Measurements from ENCODE around the gene PIEZO2.
"Not testable (repeated sequence)": the region's sequence is repeated elsewhere in the genome, so short reads cannot be mapped to it uniquely, and the experiment has no call there.

The PIEZO2 gene

DNA sequence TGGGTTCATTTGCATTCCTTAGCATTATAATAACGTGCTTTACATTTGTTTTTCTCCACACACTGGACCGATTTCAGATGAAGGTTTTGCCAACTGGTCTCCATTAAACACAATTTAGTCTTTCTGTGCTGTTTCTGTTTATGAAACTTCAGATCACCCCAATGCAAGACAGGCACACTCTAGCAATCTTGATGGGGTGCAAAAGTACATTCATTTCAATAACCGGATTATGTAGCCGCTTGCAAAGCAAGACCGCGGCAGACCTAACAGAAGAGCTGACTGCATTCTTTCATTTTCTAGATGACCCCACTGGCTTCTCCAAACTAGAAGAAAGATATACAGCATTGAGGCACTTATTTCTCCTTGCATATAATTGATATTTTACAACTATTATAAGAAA is 301.5 kb downstream of the PIEZO2 start:
- DNase-seq (ENCODE audit: low spot score): no peak
- FAIRE-seq: no peak

DNA sequence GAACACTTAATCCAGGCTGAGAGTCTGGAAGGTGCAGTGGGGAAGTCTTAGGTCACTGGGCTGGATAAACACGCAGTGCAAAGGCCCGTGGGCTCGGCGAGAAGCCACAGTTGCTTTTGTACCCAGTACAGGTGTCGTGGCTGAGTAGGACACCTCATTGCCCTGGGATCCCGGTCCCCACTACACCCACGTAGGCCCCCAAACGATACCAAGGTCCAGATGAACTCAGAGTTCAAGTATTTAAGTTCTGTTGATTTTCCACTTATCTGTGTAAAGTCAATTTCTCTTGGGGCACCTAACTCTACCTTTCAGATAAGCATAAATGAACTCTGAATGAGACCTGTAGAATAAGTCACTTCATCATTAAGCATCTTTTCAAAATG is 302.0 kb downstream of the PIEZO2 start:
- DNase-seq (ENCODE audit: low spot score) (no peak), FAIRE-seq (no peak)

DNA sequence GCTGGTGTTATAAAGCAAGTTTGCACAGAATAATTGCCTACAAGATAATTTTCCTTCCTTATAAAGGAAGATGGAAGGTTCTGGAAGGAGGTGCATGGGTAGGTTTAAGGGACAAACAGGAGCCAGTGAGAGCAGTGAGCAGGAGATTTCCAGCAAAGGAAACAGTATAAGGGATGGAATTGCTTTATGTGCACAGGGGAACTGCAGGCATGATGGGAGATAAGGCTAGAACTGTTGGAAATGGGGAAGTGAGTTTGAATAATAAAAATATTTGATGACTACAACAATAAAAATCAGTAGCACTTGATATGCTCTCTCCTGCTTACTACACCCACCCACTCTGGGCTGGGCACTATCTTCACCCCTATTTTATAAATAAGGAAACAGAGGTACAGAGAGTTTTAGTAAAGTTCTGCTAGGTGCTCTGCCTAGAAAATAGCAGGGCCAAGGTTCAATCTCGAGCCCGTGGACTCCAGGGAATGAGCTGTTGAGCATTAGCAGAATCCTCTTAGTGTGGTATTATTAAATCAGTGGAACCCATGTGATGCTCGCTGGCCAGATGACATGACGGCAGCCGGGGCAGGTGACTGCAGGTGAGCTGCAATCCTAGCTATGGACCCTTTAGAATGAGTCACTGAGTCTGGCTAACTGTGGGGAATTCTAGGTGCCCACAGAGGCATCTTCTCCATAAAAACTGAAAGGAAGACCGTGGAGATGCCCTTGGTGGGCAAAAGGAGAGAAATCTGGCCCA is 302.5 kb downstream of the PIEZO2 start:
- no peak for DNase-seq (ENCODE audit: low spot score)
- no peak for FAIRE-seq

DNA sequence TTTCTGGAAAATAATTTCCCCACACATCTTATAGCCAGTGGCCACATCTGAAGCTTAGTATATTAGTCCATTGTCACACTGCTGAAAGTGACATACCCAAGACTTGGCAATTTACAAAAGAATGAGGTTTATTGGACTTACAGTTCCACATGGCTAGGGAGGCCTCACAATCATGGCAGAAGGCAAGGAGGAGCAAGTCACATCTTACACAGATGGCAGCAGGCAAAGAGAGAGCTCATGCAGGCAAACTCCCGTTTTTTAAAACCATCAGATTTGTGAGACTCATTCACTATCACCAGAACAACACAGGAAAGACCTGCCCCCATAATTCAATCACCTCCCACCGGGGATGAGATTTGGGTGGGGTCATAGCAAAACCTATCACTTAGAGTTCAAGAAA is 303.3 kb downstream of the PIEZO2 start:
- DNase-seq (ENCODE audit: low spot score); FAIRE-seq: not testable (repeated sequence)

DNA sequence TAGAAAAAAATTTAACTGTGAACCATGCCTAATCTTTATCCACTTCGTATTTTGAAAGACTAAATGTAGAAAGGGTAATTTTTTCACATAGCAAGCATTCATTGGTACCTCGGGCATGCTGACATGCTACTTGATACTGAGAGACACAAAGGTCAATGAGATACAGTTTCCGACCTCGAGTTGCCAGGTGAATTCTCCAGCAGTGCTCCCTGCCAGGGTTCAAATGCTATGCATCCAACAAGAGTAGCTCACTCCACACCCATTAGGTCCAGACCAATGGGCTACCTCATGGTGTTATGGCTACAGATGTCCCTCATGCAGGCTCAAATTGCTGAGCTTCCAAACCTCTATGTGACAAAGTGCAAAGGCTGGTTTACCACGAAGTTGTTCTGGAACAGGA is 305.8 kb downstream of the PIEZO2 start:
- DNase-seq (ENCODE audit: low spot score) (no peak), FAIRE-seq (no peak)

DNA sequence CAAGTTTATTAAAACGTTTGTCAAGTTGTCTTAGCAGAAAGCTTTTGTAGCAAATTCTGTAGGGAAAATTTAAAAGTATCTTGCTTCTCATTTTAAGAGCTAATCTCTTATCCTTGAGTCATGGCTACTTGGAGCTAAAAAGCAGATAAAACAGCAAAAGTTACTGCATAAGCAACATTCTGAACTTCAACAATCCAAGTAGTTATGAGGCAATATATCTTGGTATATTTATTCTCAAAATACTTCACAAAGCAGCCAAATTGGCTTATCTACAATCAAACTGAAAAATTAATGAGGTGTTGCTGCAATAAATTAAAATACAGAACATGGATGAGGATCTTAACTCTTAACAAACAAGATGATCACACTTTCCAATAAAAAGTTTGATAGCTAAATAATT is 306.5 kb downstream of the PIEZO2 start:
- FAIRE-seq (no peak), DNase-seq (ENCODE audit: low spot score) (no peak)

DNA sequence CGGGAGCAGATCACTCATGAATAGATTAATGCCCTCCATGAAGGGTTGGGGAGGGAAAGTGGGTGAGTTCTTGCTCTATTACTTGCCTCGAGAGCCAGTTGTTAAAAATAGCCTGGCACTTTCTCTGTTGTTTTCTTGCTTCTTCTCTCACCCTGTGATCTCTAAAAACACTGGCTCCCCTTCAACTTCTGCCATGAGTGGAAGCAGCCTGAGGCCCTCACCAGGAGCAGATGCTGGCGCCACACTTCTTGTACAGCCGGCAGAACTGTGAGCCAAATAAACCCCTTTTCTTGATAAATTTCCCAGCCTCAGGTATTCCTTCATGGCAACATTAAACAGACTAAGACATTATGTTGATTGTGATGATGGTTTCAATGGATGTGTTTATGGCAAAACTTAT is 307.0 kb downstream of the PIEZO2 start:
- FAIRE-seq (no peak), DNase-seq (ENCODE audit: low spot score) (no peak)

DNA sequence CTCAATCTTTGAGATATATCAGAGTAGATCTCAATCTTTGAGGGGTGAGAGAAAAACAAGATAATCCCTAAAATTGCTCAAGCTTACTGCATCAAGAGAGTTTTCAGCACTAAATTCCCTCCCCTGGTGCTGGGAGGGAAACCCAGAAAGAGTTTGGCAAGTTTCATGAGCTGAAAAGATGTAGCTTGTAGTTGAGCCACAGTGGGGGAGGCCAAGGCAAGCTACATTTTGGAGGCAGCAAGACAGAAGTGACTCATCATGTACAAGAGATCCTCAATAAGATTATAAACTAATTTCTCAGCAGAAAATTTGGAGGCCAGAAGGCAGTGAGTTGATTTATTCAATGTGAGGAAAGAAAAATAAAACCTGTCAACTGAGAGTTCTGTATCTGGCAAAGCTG is 308.2 kb downstream of the PIEZO2 start:
- no peak for DNase-seq (ENCODE audit: low spot score)
- FAIRE-seq: no peak

DNA sequence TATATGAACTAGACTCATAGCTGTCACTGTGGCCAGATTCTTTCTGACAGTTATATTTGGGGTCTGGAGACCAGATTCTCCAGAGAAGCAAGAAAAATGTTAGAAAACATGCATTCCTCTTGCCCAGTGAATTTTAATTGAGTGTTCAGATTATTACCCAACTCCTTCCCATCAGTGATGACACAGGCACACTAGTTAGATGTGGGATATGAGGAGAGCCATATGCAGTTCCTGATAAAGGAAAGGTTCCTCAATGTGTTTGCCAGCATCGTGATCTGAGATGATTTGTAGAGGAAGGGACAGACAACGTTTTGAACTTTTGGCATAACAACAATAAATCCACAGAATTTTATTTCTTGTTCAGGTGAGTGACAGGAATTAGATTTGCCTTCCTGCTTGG is 308.6 kb downstream of the PIEZO2 start:
- DNase-seq (ENCODE audit: low spot score) (no peak), FAIRE-seq (no peak)

DNA sequence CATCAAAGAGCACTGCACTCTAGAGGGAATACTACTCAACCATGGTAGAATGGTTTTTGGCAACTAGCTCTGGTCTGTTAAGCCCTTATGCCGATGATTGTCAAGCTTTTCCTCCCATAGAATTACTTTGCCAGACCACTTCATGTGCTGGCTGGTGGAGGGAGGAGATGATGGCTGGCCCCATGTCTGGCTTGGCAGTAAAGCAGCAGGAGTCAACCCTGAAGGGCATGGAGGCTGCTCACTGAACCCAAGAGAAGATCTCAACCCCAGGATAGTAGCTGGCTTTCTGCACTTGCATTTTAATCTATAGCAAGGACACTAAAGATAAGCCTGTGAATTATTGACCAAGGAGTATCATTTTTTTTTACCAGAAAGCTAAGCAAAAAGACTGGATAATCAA is 309.9 kb downstream of the PIEZO2 start:
- FAIRE-seq (no peak), DNase-seq (ENCODE audit: low spot score) (no peak)

DNA sequence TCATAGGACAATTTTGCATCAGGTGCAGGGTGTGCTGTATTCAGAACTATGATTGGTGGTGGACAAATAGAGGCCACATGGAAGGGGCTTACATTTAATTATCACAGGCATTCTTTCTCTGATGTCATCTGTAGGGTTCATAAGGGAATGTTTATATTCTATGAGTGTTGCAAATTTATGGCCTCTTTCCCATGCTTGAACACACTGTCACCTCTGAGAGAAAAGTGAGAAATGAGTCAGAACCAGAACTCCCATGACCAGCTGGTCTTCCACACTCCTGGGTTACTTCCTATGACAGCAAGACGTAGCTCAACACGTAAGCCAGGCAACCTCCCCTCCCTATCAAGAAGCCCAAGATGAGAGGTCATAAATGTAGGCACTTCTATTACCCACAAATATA is 310.8 kb downstream of the PIEZO2 start:
- FAIRE-seq (no peak), DNase-seq (ENCODE audit: low spot score) (no peak)

DNA sequence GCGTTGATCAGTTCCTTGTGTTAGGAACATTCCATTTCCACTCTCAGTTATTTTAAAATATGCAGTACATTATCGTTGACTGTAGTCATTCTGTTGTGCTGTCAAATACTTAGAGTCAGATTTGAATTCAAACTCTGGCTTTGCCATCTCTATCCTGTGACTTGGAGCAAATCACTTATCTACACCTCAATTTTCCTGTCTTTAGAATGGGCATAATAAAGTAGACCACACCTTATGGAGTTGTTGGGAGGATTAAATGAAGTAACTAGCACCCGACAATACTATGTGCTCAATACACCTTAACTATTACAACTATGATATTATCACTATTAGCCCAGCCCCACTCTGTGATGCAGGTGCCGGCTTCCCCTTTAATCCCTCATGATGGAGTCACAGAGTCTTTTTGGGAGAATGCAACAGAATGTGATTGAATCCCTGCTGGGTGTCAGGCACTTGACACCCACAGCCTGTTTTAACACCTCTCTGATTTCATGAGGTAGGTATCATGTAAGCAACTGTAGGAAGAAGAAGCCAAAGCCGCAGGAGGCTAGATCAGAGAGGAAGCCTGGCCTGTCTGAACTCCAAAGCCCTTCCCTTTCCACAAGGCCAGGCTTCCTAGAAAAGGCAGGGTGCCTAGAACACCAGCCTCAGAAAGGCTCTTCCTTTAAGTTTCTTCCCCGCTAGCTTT is 315.1 kb downstream of the PIEZO2 start:
- DNase-seq (ENCODE audit: low spot score) (no peak), FAIRE-seq (no peak)

DNA sequence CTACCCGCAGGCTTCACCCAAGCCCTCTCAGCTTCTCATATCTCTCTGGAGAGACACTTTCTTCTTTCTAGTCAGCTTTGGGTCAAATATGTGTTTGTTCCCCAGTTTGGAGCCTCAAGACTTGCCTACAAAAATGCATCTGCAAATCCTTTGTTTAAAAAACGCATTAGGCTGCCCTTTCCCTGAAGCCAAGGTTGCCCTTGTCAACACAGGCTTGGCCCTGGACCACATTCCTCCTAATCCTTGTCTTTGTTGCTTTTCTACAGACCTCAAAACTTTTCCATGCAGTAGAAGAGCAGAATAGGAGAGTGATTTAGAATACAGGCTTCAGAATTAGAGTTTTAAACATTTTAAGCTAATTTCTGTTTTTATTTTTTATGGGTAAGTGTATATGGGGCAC is 315.7 kb downstream of the PIEZO2 start:
- DNase-seq (ENCODE audit: low spot score) (no peak), FAIRE-seq (no peak)

DNA sequence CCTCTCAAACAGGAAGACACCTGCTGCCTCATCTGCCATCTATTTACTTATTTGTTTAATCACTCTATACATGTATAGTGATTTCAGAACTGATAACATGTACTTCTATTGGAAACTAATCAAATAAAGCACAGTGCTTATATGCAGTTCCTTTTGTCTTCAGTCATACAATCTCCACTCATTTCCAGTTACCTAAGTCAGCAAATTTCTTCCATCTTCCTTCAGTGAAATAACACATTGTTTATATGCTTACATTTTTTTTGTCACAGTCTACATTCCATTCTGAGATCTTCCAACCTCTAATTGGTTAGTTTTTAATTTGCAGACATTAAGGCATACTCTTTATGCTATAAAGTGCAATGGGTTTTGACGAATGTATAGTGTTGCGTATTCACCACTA is 323.0 kb downstream of the PIEZO2 start:
- FAIRE-seq (no peak), DNase-seq (ENCODE audit: low spot score) (no peak)

DNA sequence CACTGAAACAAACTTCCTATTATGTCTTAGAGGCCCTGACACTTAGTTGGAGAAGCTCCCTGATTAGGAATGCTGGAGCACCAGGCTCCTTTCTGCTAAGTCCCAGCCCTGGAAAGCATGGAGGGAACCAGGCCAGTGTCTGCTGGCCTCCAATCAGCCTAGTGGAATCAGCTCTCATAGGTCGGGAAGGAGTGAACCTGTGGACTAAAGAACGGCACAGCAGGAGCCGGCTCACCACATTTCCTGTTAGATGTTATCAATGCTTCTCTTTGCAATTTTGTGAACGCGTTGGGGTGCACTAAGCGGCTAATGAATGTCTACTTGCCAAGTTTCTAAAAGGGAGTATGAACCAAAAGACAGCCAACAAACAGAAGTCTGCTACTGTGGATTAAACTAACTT is 326.9 kb downstream of the PIEZO2 start:
- DNase-seq (ENCODE audit: low spot score) (no peak), FAIRE-seq (no peak)

DNA sequence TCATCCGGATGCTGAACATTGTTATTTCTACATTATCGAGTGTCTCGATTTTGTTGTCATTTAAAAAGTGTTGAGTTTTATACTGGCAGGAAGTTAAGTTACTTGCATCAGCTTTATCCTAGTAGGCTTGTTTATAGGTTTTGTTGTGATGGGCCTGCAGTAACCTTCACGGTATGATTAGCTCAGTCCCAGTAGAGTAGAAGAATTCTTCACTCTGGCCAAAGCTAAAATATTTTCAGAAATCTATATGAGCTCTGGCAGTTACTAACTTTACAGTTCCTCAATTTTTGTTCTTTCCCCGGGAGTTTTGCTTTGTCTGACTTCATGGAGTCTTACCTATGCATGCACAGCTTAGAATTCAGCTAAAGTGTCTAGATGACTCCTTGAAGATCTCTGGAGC is 328.7 kb downstream of the PIEZO2 start:
- no peak for FAIRE-seq

DNA sequence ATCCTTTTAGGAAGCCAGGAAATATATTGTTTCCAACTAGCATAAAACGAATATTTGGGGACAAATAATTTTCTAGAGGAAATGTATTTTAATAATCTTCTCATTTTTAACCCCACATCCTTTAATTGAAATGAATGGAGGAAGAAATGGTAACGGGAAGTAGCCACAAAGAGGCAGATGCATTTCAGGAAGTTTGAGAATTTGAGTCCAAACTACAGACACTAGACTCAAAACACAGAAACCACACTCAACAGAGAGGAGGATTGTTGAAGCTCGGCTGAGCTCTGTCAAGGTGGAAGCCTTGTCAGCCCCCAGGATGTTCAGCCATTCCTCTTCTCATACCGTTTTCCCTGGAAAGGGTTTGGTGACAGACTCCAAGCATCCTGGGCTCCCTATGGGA is 335.0 kb downstream of the PIEZO2 start:
- no peak for DNase-seq (ENCODE audit: low spot score)
- FAIRE-seq: no peak

More for the DNA sequence above, 328.7 kb downstream of the PIEZO2 start:
- no peak for DNase-seq (ENCODE audit: low spot score)

DNA sequence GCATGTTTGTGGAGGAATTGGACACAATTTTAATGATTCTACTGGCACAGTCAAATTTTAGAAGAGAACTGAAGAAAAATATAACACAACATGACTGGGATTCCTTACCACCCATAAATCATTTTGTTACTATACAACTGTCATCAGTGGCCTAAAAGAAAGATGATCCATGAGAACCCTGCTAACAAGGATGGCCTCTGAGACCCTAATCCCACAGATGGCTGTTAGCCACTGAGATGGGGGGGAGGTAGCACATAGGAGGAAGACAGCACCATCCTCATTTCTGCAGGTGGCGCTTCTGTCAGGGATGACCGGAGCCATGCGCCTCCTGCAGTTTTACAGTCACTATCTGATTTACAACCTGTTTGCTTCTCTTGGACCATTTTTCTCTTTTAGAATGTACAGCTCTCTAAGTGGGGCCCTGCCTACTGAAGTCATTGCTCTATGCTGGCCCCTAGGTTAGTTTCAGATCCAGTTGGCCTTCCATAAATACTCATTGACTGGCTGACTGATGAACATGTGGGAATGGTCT is 343.7 kb downstream of the PIEZO2 start:
- DNase-seq (ENCODE audit: low spot score) (no peak), FAIRE-seq (no peak)

DNA sequence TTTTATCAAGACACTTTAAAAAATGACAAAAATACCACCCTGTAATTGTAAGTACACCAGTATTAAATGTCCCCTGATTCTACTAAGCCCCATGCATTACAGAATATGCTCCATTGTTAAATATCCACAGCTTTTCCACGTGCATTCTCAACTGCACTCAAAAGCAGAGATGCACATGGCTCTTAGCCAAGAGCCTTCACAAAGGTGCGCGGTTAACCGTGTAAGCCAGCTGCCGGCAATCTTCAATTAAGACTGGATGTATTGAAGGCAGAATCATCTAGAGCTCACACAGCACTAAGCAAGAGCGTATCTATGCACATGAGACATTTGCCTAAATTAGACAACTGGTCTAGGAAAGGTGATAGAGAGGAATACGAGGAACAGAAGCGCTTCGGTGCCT is 345.2 kb downstream of the PIEZO2 start:
- DNase-seq (ENCODE audit: low spot score): no peak
- no peak for FAIRE-seq

DNA sequence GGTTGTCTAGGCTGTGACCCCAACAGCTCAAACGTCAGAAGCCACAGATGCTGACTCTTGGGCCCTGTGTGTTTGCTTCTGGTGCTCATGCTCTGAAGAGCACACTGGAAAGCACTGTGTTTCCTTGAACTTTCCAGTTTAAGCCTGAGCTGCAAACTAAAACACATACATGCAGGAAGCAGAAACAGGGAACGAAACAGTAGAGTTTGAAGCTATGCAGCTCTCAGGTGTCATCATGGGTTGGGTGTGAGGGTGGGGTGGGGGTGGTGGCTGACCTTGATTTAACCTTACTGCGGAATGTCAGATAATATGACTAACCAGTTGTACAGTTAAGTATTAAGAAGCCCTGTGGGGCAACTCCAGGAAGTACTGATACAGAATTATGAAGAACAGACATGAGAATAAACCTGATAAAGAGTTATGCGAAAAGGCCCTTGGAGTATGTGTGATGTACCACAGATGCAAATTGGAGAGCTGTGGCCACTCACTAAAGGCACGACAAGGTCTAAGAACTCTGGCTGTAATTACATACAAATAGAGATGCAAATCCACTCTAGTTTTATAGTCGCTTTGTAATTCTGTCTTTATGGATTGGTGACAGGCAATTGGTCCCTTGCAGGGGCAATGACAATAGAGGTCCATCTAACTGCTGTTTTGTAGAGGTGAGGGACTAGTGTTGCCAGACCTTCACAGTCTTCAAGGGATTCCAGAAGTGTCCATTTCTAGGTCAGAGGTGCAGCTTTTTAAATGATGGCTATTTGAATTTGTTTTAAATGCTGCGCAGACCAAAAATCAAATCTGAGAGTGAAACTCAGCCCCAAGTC is 350.4 kb downstream of the PIEZO2 start:
- FAIRE-seq (peak; percentile 80), DNase-seq (ENCODE audit: low spot score) (peak; percentile 74)

DNA sequence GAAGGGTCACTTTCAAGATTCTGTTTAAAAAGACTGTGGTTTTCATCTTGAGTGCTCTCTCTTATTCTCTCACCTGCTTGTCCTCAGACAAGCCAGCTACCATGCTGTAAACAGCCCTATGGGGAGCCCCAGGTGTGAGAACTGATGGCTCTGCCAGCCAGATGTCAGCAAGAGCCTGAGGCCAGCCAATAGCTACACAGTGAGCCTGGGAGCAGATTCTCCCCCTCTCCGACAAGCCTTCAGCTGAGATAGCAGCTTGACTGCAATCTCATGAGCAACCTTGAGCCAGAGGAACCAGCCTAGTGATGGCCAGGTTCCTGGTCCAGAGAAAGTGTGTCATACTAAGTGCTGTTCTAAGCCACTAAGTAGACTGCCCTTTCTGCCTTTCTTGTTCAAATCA is 351.5 kb downstream of the PIEZO2 start:
- no peak for DNase-seq (ENCODE audit: low spot score)
- no peak for FAIRE-seq

DNA sequence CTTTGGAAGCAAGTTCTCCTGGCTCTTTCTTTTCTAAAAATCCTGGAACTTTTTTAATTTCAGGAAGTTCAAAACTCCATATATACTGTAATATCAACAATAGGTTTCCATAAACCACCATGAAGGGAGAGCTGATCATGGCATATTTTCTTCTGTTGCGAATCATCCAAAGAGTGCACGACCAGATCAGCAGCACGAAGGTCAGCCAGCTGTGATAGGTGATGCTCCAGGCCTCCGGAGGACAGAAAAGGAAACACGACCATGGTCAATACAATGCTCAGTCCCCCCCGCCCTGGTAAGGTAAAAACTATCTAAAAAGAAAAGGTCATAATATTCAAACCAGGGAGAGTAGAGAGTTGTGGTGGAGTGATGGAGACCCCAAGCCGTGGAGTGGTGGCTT is 354.6 kb downstream of the PIEZO2 start:
- FAIRE-seq (no peak), DNase-seq (ENCODE audit: low spot score) (no peak)
